Measurements from ENCODE around the gene CLCN7. TPM values are rescaled to one million over a fixed set of nuclear protein-coding genes. Genes with fewer than 3 reads are reported as not detected.
A peak's percentile ranks its signal among the peaks of the same experiment; 100 is the strongest.

The CLCN7 gene
- total and polyA plus RNA-seq, 2 of the 8 experiments (the other 6 are each of a cell fraction or from before 2014, with no cell fraction given): 38.6 to 81.5 TPM

- 9% methylated on average over 64 of the region's 85 CpGs; no CpG with 5 or more reads in 1 of the 2 experiments for WGBS, 2 experiments (ENCODE audit: extremely low coverage in 1 of 2, insufficient coverage in 1 of 2, insufficient read length in 1 of 2, insufficient replicate concordance in 2 of 2, low coverage in 1 of 2, low lambda C conversion rate in 2 of 2, missing lambda C conversion rate in 1 of 2)
- no peaks in the 10 kb centered on the region for H3K27me3 ChIP-seq (replicated peaks in 1 of 4; ENCODE audit: control insufficient read depth in 3 of 4, extremely low read depth in 1 of 4, insufficient read depth in 3 of 4, low read length in 3 of 4)
- H2BK12ac ChIP-seq (ENCODE audit: low read depth, low read length): peak overlapping the region; percentile 60; the same call in 1 of the 2 replicates
- ChIA-PET CTCF (ENCODE audit: partially characterized antibody) (interaction anchor here (1.8 to 3.2 kb wide), 2 partner anchors 50 to 83 kb away, joined by 3 to 8 read pairs; no protein-coding TSS in a partner anchor), POLR2A (ENCODE audit: partially characterized antibody) (no interaction called here)
- H3K23ac ChIP-seq (ENCODE audit: insufficient read length): no peak overlapping the region
- no peak overlapping the region; the same call in 1 of the 2 replicates for H3K27ac ChIP-seq (ENCODE audit: low read depth, low read length)
- peak overlapping the region; percentile 46 for H3K56ac ChIP-seq (replicated peaks; ENCODE audit: insufficient read length, low read depth, low read length)
- peak overlapping the region in 3 of 4 experiments; percentile 54 to 89 (median 71); a peak in 4 of 7 replicates for H3K9ac ChIP-seq (replicated peaks in 1 of 4; ENCODE audit: extremely low read depth in 1 of 4, low read depth in 3 of 4, low read length in 3 of 4)
- peaks cover 0 to 9% of the 10 kb centered on the region in 2 experiments; a peak in 2 of 4 replicates for H3K79me2 ChIP-seq (ENCODE audit: control insufficient read depth in 1 of 2, insufficient read depth in 2 of 2, low read length in 2 of 2)
- peaks cover 0 to 3% (median 1%) of the 10 kb centered on the region in 4 experiments; a peak in 1 of 7 replicates for H3K4me1 ChIP-seq (replicated peaks in 1 of 4; ENCODE audit: control insufficient read depth in 3 of 4, insufficient read depth in 4 of 4, low read length in 3 of 4)
- peak overlapping the region; percentile 11 for H4K5ac ChIP-seq (ENCODE audit: insufficient read length, low read depth, low read length)
- H4K8ac ChIP-seq (ENCODE audit: extremely low read depth, insufficient read depth, low read length): peak overlapping the region; percentile 86
- peak overlapping the region; percentile 15 for H4K91ac ChIP-seq (replicated peaks; ENCODE audit: insufficient read length, low read length)
- H2BK20ac ChIP-seq (ENCODE audit: low read length): no peak overlapping the region
- H4K20me1 ChIP-seq (replicated peaks in 1 of 2; ENCODE audit: control insufficient read depth in 1 of 2, insufficient read depth in 2 of 2, low read length in 2 of 2): peaks cover 2 to 10% of the 10 kb centered on the region in 2 experiments
- no peak overlapping the region for H3K4ac ChIP-seq (replicated peaks; ENCODE audit: insufficient read length, low read depth, low read length)
- FAIRE-seq (no peak), DNase-seq (ENCODE audit: low read depth in 1 of 2, low spot score in 2 of 2) (peak; percentile 43 to 88)
- H3K23me2 ChIP-seq (ENCODE audit: low read depth, low read length): peaks cover 2% of the 10 kb centered on the region; the same call in 1 of the 2 replicates
- peaks cover 4% of the 10 kb centered on the region; the same call in 1 of the 2 replicates for H3K79me1 ChIP-seq (ENCODE audit: low read depth, low read length)
- H2BK120ac ChIP-seq (replicated peaks; ENCODE audit: low read depth, low read length): no peak overlapping the region
- no peak overlapping the region for H2AK5ac ChIP-seq (ENCODE audit: low read depth, low read length)
- no peak overlapping the region for H2BK15ac ChIP-seq (ENCODE audit: low read length)
- peak overlapping the region; percentile 62 to 98 (median 78) for H3K4me3 ChIP-seq (ENCODE audit: extremely low read depth in 1 of 4, insufficient read depth in 2 of 4, low read depth in 3 of 4, low read length in 4 of 4)
- H3K18ac ChIP-seq (ENCODE audit: extremely low read depth, low read length): no peak overlapping the region; the same call in 1 of the 2 replicates
- peak overlapping the region; percentile 22 to 63 for H3K4me2 ChIP-seq (ENCODE audit: insufficient read depth in 1 of 2, low read depth in 2 of 2, low read length in 2 of 2)
- H3K9me3 ChIP-seq (ENCODE audit: insufficient read depth in 2 of 2, low read depth in 1 of 2, low read length in 1 of 2): no peaks in the 10 kb centered on the region
- H2AFZ ChIP-seq (ENCODE audit: low read length): no peak overlapping the region
- H2BK5ac ChIP-seq (ENCODE audit: low read depth, low read length): no peak overlapping the region
- H3K36me3 ChIP-seq (ENCODE audit: control insufficient read depth in 2 of 4, insufficient read depth in 4 of 4, low read length in 3 of 4): no peaks in the 10 kb centered on the region; a peak in 3 of 8 replicates
- no peak overlapping the region for H3K14ac ChIP-seq (ENCODE audit: insufficient read length)
- peak; percentile 55; the same call in 1 of the 2 replicates for TF ChIP-seq RBBP5 (IDR thresholded peaks at IDR 0.05; ENCODE audit: borderline replicate concordance, low read depth, low read length)
- TF ChIP-seq ASH2L (IDR thresholded peaks at IDR 0.05; ENCODE audit: low read length): peak; percentile 51
- TF ChIP-seq, protein P1, sequence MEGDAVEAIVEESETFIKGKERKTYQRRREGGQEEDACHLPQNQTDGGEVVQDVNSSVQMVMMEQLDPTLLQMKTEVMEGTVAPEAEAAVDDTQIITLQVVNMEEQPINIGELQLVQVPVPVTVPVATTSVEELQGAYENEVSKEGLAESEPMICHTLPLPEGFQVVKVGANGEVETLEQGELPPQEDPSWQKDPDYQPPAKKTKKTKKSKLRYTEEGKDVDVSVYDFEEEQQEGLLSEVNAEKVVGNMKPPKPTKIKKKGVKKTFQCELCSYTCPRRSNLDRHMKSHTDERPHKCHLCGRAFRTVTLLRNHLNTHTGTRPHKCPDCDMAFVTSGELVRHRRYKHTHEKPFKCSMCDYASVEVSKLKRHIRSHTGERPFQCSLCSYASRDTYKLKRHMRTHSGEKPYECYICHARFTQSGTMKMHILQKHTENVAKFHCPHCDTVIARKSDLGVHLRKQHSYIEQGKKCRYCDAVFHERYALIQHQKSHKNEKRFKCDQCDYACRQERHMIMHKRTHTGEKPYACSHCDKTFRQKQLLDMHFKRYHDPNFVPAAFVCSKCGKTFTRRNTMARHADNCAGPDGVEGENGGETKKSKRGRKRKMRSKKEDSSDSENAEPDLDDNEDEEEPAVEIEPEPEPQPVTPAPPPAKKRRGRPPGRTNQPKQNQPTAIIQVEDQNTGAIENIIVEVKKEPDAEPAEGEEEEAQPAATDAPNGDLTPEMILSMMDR (IDR thresholded peaks at IDR 0.05; ENCODE audit: control extremely low read depth in 1 of 3, insufficient read depth in 1 of 3, low read depth in 1 of 3, low read length in 3 of 3): peak; percentile 73 to 82 (median 80)
- TF ChIP-seq BCL11A (IDR thresholded peaks at IDR 0.05; ENCODE audit: low read depth in 2 of 2, low read length in 2 of 2): no peak
- TF ChIP-seq TAF7 (optimal IDR thresholded peaks at IDR 0.05; ENCODE audit: borderline replicate concordance, low read depth, low read length): peak; percentile 24
- no peak for TF ChIP-seq SIX5 (IDR thresholded peaks at IDR 0.05; ENCODE audit: low read depth, low read length)
- TF ChIP-seq ZNF274 (IDR thresholded peaks at IDR 0.05; ENCODE audit: borderline replicate concordance, extremely low read depth, low read length): no peak
- peak; percentile 76 for TF ChIP-seq CREB1 (IDR thresholded peaks at IDR 0.05)
- no peak for TF ChIP-seq GTF2F1 (IDR thresholded peaks at IDR 0.05; ENCODE audit: borderline replicate concordance, low read depth, low read length)
Measured at GRCh38 chr16:1413684-1414531, 60.9 kb downstream of the CLCN7 start.
